Measurements from ENCODE around the gene DNAJC30. TPM values are rescaled to one million over a fixed set of nuclear protein-coding genes. Genes with fewer than 3 reads are reported as not detected.
"Not testable (repeated sequence)": the region's sequence is repeated elsewhere in the genome, so short reads cannot be mapped to it uniquely, and the experiment has no call there.

The DNAJC30 gene
- total and polyA plus RNA-seq, 12 donors: 7.1 to 28.2 (median 14.9) TPM

- TF ChIP-seq POLR2A (IDR thresholded peaks at IDR 0.05) (no peak), CTCF (IDR thresholded peaks at IDR 0.05) (no peak)
- no peak overlapping the region for H3K27ac ChIP-seq
Observed at GRCh38 chr7:73722785-73723184, 39.5 kb upstream of the DNAJC30 start.

GRCh38 chr7:73722182-73722581 is 38.9 kb upstream of the DNAJC30 start:
- WGBS, 4 donors: 73 to 91% (median 79%) methylated on average over 4 of the region's 4 CpGs
- H3K4me1 ChIP-seq (replicated peaks in 1 of 2): peaks cover 8 to 12% of the 10 kb centered on the region in 2 donors

More at GRCh38 chr7:73722785-73723184, 39.5 kb upstream of the DNAJC30 start:
- intact Hi-C loops (cut with DNase I): no loop called here
- Histone ChIP-seq H3K4me3 (no peak overlapping the region), H3K9me3 (replicated peaks in 1 of 3) (no peaks in the 10 kb centered on the region), H3K36me3 (replicated peaks in 1 of 2) (no peaks in the 10 kb centered on the region), H3K4me1 (replicated peaks in 1 of 2) (peaks cover 8 to 12% of the 10 kb centered on the region in 2 donors), H3K27me3 (peaks cover 4% of the 10 kb centered on the region)
- WGBS, 4 donors: 56 to 73% (median 69%) methylated on average over 6 of the region's 6 CpGs
- DNase-seq: no peak

DNA sequence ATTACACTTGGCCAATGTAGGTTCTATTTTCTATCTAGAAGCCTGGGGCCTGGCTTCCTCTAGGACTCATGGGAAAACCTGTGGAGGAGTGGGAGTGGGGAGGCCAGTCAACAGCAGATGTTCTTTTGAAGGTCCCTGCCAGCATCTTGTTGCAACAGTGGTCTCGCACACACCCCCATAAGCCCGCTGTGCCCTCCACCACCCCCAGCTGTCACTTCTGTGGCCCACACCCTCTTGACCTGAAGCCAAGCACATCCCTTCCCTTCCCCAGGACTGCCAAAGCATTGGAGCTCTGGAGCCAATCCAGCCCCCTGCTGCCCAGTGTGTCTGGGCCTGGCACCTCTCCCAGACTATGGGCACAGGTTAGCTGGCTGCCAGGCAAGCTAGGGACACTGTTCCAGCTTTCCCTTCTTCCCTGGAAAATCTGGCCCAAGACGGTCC is 38.1 kb upstream of the DNAJC30 start:
- TF ChIP-seq CTCF (IDR thresholded peaks at IDR 0.05) (no peak), POLR2A (IDR thresholded peaks at IDR 0.05) (no peak)
- intact Hi-C loops (cut with DNase I): no loop called here
- Histone ChIP-seq H3K4me1 (replicated peaks in 1 of 2) (peaks cover 8 to 12% of the 10 kb centered on the region in 2 donors), H3K4me3 (no peak overlapping the region), H3K27me3 (no peaks in the 10 kb centered on the region), H3K9me3 (replicated peaks in 1 of 3) (no peaks in the 10 kb centered on the region), H3K27ac (no peak overlapping the region), H3K36me3 (replicated peaks in 1 of 2) (no peaks in the 10 kb centered on the region)
- 53 to 83% (median 64%) methylated on average over 1 to 3 of the region's 3 CpGs for WGBS, 4 donors
- peak; percentile 66 to 83 (median 78) for DNase-seq

More at GRCh38 chr7:73722182-73722581, 38.9 kb upstream of the DNAJC30 start:
- H3K27me3 ChIP-seq; DNase-seq; intact Hi-C loops (cut with DNase I); H3K27ac ChIP-seq; H3K4me3 ChIP-seq; H3K36me3 ChIP-seq (replicated peaks in 1 of 2); H3K9me3 ChIP-seq (replicated peaks in 1 of 3): not testable (repeated sequence)

DNA sequence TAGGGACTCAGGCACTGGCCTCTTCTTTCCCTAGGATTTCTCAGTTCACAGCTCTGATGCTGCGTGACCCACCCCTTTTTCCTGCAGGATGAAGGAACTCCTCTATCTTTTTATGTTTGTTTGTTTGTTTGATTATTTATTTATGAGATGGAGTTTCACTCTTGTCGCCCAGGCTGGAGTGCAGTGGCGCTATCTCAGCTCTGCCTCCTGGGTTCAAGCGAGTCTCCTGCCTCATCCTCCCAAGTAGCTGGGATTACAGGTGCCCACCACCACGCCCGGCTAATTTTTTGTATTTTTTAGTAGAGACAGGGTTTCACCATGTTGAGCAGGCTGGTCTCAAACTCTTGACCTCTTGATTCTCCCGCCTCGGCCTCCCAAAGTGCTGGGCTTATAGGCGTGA is 37.2 kb upstream of the DNAJC30 start:
- H3K4me1 ChIP-seq (replicated peaks in 1 of 2): peaks cover 8 to 16% of the 10 kb centered on the region in 2 donors
- DNase-seq; H3K4me3 ChIP-seq; H3K27me3 ChIP-seq; intact Hi-C loops (cut with DNase I); H3K36me3 ChIP-seq (replicated peaks in 1 of 2); H3K27ac ChIP-seq; H3K9me3 ChIP-seq (replicated peaks in 1 of 3): not testable (repeated sequence)
- WGBS, 4 donors: 93 to 98% (median 96%) methylated on average over 9 of the region's 9 CpGs

- no peaks in the 10 kb centered on the region for H3K36me3 ChIP-seq (replicated peaks in 1 of 2)
- H3K4me1 ChIP-seq (replicated peaks in 1 of 2): peaks cover 8 to 16% of the 10 kb centered on the region in 2 donors
- 9 to 24% (median 14%) methylated on average over 6 to 16 of the region's 16 CpGs for WGBS, 4 donors
- H3K27me3 ChIP-seq: no peaks in the 10 kb centered on the region
- H3K27ac ChIP-seq: no peak overlapping the region
- peak overlapping the region in 1 of 4 donors; percentile 89 for H3K4me3 ChIP-seq
- TF ChIP-seq POLR2A (IDR thresholded peaks at IDR 0.05): no peak
- TF ChIP-seq CTCF (IDR thresholded peaks at IDR 0.05): no peak
- intact Hi-C loops (cut with DNase I): no loop called here
- DNase-seq: peak in 4 of 7 donors; percentile 44 to 66 (median 48)
- H3K9me3 ChIP-seq (replicated peaks in 1 of 3): no peaks in the 10 kb centered on the region
Observed at GRCh38 chr7:73719806-73720169, 36.5 kb upstream of the DNAJC30 start.

Measured in adrenal gland (tissue), 12 donors.